Articular chondrocyte of knee joint (primary cell): ENCODE measurements around the gene GALE. TPM values are rescaled to one million over a fixed set of nuclear protein-coding genes. Genes with fewer than 3 reads are reported as not detected.

Source experiments
- total RNA-seq: library from RNA; depleted of rRNA; stranded (reverse); fragments of >200 nt; gene quantifications from 2 replicates; pipeline ENCODE4 v1.2.3, GENCODE V29; 2012

GALE gene
- total RNA-seq: 23.3 and 23.9 TPM in 2 replicates

GRCh38 chr1:23800400-23801337, at the start of gene GALE:
Gene GALE (minus strand): TSS chr1:23800754. CDS start chr1:23799007, 1,747 bp downstream.

GRCh38 chr1:23825076-23825761, 24.7 kb upstream of the GALE start, which contains the start of gene HMGCL:
Gene HMGCL (minus strand): TSS chr1:23825429. CDS start chr1:23825415, 14 bp downstream.

GRCh38 chr1:23790696-23791515, 9.6 kb downstream of the GALE start, which contains the start of gene LYPLA2:
Gene LYPLA2 (plus strand): TSS chr1:23791145. CDS start chr1:23792683, 1,538 bp downstream.

GRCh38 chr1:23777979-23778814, 22.4 kb downstream of the GALE start, which contains the start of gene PITHD1:
Gene PITHD1 (plus strand): TSS chr1:23778418. CDS start chr1:23778516, 98 bp downstream.

Other genes starting within 250 kb of the GALE start
- gene ID3, start 241.3 kb downstream of the GALE start, total RNA-seq: 311 and 497 TPM in 2 replicates
- 742 and 938 TPM in 2 replicates for gene RPL11, start 108.9 kb downstream of the GALE start, total RNA-seq
- 41.3 and 41.6 TPM in 2 replicates for gene ELOA, start 57.3 kb downstream of the GALE start, total RNA-seq
- gene PITHD1, start 22.3 kb downstream of the GALE start, total RNA-seq: 41.4 and 43.7 TPM in 2 replicates
- 28.9 and 34.9 TPM in 2 replicates for gene LYPLA2, start 9.6 kb downstream of the GALE start, total RNA-seq
- gene HMGCL, start 24.7 kb upstream of the GALE start, total RNA-seq: 36.1 and 52.5 TPM in 2 replicates
- gene FUCA1, start 67.5 kb upstream of the GALE start, total RNA-seq: 25.1 and 26.5 TPM in 2 replicates
- not detected in 2 replicates for gene CNR2, start 112.6 kb upstream of the GALE start, total RNA-seq
- gene PNRC2, start 159.1 kb upstream of the GALE start, total RNA-seq: 121 and 165 TPM in 2 replicates
- 107 and 129 TPM in 2 replicates for gene SRSF10, start 179.6 kb upstream of the GALE start, total RNA-seq